H1 (cell line): Measurements from ENCODE around the gene UVRAG.

Source experiments
- EZH2 ChIP-seq: fragments of 200-600 bp; sonication (generic); IDR thresholded peaks from 2 replicates; pipeline ENCODE4 v1.7.1; 2012; ENCODE audit warnings: low read depth, mild to moderate bottlenecking, moderate library complexity, low read length, inconsistent platforms; ENCODE audit not compliant: severe bottlenecking
- NRF1 ChIP-seq: IDR thresholded peaks from 2 replicates; pipeline ENCODE4 v1.6.1; 2011; ENCODE audit warnings: mild to moderate bottlenecking, low read depth, low read length, improper control_type of control experiment
- POLR2A ChIP-seq, 2 experiments: IDR thresholded peaks; 1 replicate in 1 of 2; 2 replicates in 1 of 2; pipeline ENCODE4 v1.6.1; 2011; ENCODE audit warnings: low read depth in 2 of 2, low read length in 2 of 2, mild to moderate bottlenecking in 2 of 2; ENCODE audit errors: control extremely low read depth in 1 of 2
- RAD21 ChIP-seq, 2 experiments: IDR thresholded peaks in 1 of 2; conservative IDR thresholded peaks in 1 of 2; 2 replicates each; pipeline ENCODE4 v1.6.1; 2011; ENCODE audit warnings: low read depth in 2 of 2, low read length in 2 of 2, improper control_type of control experiment in 1 of 2, inconsistent platforms in 1 of 2, mild to moderate bottlenecking in 1 of 2, moderate library complexity in 1 of 2
- SP1 ChIP-seq: IDR thresholded peaks from 2 replicates; pipeline ENCODE4 v1.6.1; 2011; ENCODE audit warnings: low read depth, low read length
- YY1 ChIP-seq: IDR thresholded peaks from 2 replicates; pipeline ENCODE4 v1.6.1; 2011; ENCODE audit warnings: low read depth, mild to moderate bottlenecking, low read length
- TF ChIP-seq, protein P1 (sequence below), 3 experiments: IDR thresholded peaks; 1 replicate in 2 of 3; 2 replicates in 1 of 3; pipeline versions ENCODE4 v1.5.1 to v1.6.1; 2011; ENCODE audit warnings: low read length in 3 of 3, mild to moderate bottlenecking in 3 of 3, inconsistent platforms in 2 of 3, low read depth in 1 of 3, moderate library complexity in 1 of 3; ENCODE audit not compliant: insufficient read depth in 1 of 3; ENCODE audit errors: control extremely low read depth in 1 of 3
- TF ChIP-seq, protein P2 (sequence below): IDR thresholded peaks from 2 replicates; pipeline ENCODE4 v1.6.1; 2011; ENCODE audit warnings: low read depth, mild to moderate bottlenecking, low read length; ENCODE audit not compliant: insufficient read depth

DNA sequence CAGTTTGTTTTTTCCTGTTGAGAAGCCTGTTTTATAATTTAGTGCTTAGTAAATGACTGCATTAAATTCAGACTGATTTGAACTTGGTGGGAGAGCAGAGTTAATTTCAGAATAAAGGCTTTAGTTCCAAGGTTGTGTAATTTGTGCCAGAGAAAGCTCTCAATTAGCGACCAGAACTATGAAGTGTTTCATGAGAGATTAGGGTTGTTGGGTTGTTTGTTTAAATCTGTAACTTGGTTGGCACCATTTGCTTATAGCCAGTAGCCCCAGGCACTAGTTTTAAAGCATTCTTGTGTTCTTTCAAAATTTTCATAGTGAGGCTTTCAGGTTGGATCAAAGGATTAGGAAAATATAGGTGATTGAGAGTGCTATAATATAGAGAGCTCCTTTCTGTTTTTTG is 25.5 kb downstream of the UVRAG start:
- TF ChIP-seq, protein P1, sequence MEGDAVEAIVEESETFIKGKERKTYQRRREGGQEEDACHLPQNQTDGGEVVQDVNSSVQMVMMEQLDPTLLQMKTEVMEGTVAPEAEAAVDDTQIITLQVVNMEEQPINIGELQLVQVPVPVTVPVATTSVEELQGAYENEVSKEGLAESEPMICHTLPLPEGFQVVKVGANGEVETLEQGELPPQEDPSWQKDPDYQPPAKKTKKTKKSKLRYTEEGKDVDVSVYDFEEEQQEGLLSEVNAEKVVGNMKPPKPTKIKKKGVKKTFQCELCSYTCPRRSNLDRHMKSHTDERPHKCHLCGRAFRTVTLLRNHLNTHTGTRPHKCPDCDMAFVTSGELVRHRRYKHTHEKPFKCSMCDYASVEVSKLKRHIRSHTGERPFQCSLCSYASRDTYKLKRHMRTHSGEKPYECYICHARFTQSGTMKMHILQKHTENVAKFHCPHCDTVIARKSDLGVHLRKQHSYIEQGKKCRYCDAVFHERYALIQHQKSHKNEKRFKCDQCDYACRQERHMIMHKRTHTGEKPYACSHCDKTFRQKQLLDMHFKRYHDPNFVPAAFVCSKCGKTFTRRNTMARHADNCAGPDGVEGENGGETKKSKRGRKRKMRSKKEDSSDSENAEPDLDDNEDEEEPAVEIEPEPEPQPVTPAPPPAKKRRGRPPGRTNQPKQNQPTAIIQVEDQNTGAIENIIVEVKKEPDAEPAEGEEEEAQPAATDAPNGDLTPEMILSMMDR (IDR thresholded peaks at IDR 0.05; ENCODE audit: control extremely low read depth in 1 of 3, insufficient read depth in 1 of 3, low read depth in 1 of 3, low read length in 3 of 3) = no peak
- TF ChIP-seq POLR2A (IDR thresholded peaks at IDR 0.05; ENCODE audit: control extremely low read depth in 1 of 2, low read depth in 2 of 2, low read length in 2 of 2) (no peak), SP1 (no peak), RAD21 (IDR thresholded peaks at IDR 0.05 in 1 of 2, conservative IDR thresholded peaks at IDR 0.05 in 1 of 2; ENCODE audit: low read depth in 2 of 2, low read length in 2 of 2) (no peak), NRF1 (no peak), YY1 (no peak), EZH2 (no peak)
- TF ChIP-seq, protein P2, sequence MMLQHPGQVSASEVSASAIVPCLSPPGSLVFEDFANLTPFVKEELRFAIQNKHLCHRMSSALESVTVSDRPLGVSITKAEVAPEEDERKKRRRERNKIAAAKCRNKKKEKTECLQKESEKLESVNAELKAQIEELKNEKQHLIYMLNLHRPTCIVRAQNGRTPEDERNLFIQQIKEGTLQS = no peak
